Parathyroid adenoma (tissue), 2 donors: ENCODE measurements around the gene PYGB.

Experiments used
- H2AFZ ChIP-seq: fragments of 300-600 bp; sonication (generic); one replicate; pipeline ENCODE4 v1.7.0; 2017; ENCODE audit warnings: antibody characterized with exemption, mild to moderate bottlenecking
- H3K27ac ChIP-seq: fragments of 300-600 bp; sonication (generic); one replicate; pipeline ENCODE4 v1.7.0; 2017
- H3K27me3 ChIP-seq: fragments of 300-600 bp; sonication (generic); one replicate; pipeline ENCODE4 v1.7.0; 2017; ENCODE audit warnings: low read length; ENCODE audit not compliant: control insufficient read depth, insufficient read depth
- H3K36me3 ChIP-seq: fragments of 300-600 bp; sonication (generic); one replicate; pipeline ENCODE4 v1.7.0; 2017; ENCODE audit warnings: low read length; ENCODE audit not compliant: control insufficient read depth, insufficient read depth
- H3K4me1 ChIP-seq: fragments of 300-600 bp; sonication (generic); one replicate; pipeline ENCODE4 v1.7.0; 2017; ENCODE audit warnings: control low read depth
- H3K4me2 ChIP-seq: fragments of 300-600 bp; sonication (generic); one replicate; pipeline ENCODE4 v1.7.0; 2017; ENCODE audit warnings: low read length
- H3K4me3 ChIP-seq: fragments of 300-600 bp; sonication (generic); one replicate; pipeline ENCODE4 v1.7.0; 2017; ENCODE audit warnings: low read depth, low read length
- H3K79me2 ChIP-seq: fragments of 300-600 bp; sonication (generic); one replicate; pipeline ENCODE4 v1.7.0; 2017; ENCODE audit warnings: control low read depth
- H3K9ac ChIP-seq: fragments of 300-600 bp; sonication (generic); one replicate; pipeline ENCODE4 v1.7.0; 2017; ENCODE audit warnings: mild to moderate bottlenecking
- H3K9me3 ChIP-seq: fragments of 300-600 bp; sonication (generic); one replicate; pipeline ENCODE4 v1.7.0; 2017; ENCODE audit warnings: low read length; ENCODE audit not compliant: control insufficient read depth
- CTCF ChIP-seq: fragments of 300-600 bp; sonication (generic); IDR thresholded peaks from one replicate; pipeline ENCODE4 v1.7.0; 2017; ENCODE audit warnings: antibody characterized with exemption, mild to moderate bottlenecking
- donor health status: primary hyperparathyroidism.

Gene PYGB

GRCh38 chr20:25256226-25256859 lies 8.5 kb downstream of the PYGB start:
- Histone ChIP-seq H3K4me3 (no peak overlapping the region), H3K9me3 (no peaks in the 10 kb centered on the region), H3K27me3 (no peaks in the 10 kb centered on the region), H3K9ac (no peak overlapping the region), H3K4me2 (no peak overlapping the region), H2AFZ (no peak overlapping the region), H3K36me3 (no peaks in the 10 kb centered on the region), H3K79me2 (peaks cover 23% of the 10 kb centered on the region), H3K4me1 (peaks cover 3% of the 10 kb centered on the region), H3K27ac (peak overlapping the region; percentile 4)
- TF ChIP-seq CTCF, result no peak

DNA sequence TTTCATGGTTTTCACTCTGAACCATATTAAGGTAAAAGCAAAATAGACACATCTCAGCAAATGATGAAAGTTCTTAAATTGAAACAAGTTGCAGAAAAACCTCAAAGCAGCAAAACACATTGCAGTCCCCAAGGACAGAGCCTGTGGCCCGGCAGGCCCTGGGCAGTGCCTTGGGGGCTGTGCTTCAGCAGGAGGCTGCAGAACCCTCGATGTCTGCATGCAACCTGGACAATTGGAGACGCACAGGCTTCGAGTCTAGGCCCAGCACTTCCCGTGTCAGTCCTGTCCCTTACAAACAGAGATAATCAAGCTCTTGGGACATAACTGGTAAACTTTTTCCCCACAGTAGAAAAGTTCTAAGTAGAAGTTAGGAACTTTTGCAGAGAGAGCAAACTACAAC lies 9.2 kb downstream of the PYGB start:
- Histone ChIP-seq H3K4me2 (no peak overlapping the region), H3K79me2 (peaks cover 19% of the 10 kb centered on the region), H3K4me1 (peaks cover 3% of the 10 kb centered on the region), H3K9ac (no peak overlapping the region), H3K9me3 (no peaks in the 10 kb centered on the region), H3K27ac (no peak overlapping the region), H3K36me3 (no peaks in the 10 kb centered on the region), H2AFZ (no peak overlapping the region), H3K4me3 (no peak overlapping the region), H3K27me3 (no peaks in the 10 kb centered on the region)
- TF ChIP-seq CTCF, result no peak

DNA sequence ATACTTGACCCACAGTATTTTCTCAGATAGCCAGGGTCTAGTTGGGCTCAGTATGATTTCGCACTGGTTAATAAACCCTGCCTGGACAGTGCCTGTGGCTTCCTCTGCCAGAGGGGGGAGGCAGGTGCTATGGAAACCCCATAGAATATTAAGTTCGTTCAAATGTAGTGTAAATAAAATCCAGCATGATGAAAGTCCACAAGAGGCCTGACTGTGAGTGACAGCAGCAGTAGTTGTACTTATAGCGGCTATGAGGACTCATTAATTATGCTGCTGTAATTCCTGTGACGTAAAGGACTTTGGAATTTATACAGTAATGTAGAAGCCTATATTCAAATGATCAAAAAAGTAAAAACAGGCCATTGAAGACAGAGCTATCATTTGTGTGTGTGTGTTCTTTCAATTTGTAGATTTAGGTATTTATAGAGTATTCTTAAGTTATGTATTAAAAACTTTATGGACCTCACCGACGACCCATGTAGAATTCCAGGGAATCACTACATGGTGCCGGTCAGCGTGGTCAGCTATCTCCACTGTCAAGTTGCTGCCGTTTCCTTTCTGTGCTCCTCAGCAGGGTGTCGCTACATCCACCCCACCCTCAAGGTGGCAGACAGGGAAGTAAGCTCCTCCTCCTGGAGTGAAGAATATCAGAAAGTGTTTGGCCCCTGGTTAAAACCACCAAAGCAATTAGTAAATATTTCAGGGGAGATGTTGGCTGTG lies 10.0 kb downstream of the PYGB start:
- Histone ChIP-seq H3K4me1 (peaks cover 3% of the 10 kb centered on the region), H3K27me3 (no peaks in the 10 kb centered on the region)

DNA sequence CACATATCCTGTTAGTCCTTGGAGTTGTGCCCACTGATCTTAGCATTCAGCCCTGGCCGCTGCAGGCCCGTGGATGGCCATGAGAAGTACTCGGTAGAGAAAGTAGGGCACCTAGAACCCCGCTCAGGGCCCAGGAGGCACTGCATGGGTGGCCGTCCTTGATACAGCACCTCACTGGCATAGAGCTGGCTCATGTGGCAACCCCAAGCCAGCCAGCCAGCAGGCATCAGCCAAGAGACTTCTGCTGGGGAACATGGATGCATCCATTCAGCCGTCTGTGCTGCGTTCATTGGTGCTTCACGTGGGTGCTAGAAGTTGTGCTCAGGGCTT lies 10.6 kb downstream of the PYGB start:
- no peak overlapping the region for H3K4me2 ChIP-seq
- no peaks in the 10 kb centered on the region for H3K36me3 ChIP-seq
- H3K9me3 ChIP-seq, result no peaks in the 10 kb centered on the region
- peaks cover 8% of the 10 kb centered on the region for H3K79me2 ChIP-seq
- H2AFZ ChIP-seq, result no peak overlapping the region
- H3K4me3 ChIP-seq, result no peak overlapping the region
- H3K4me1 ChIP-seq, result peaks cover 3% of the 10 kb centered on the region
- H3K9ac ChIP-seq, result no peak overlapping the region
- H3K27me3 ChIP-seq, result no peaks in the 10 kb centered on the region
- no peak for TF ChIP-seq CTCF
- H3K27ac ChIP-seq, result no peak overlapping the region

More for the DNA sequence above, 10.0 kb downstream of the PYGB start:
- H3K9me3 ChIP-seq, result no peaks in the 10 kb centered on the region
- H3K4me2 ChIP-seq, result no peak overlapping the region
- no peak overlapping the region for H3K4me3 ChIP-seq
- H3K27ac ChIP-seq, result no peak overlapping the region
- peaks cover 11% of the 10 kb centered on the region for H3K79me2 ChIP-seq
- H2AFZ ChIP-seq, result no peak overlapping the region
- H3K9ac ChIP-seq, result no peak overlapping the region
- TF ChIP-seq CTCF, result no peak
- no peaks in the 10 kb centered on the region for H3K36me3 ChIP-seq

GRCh38 chr20:25258828-25259227 lies 10.9 kb downstream of the PYGB start:
- H3K27ac ChIP-seq, result no peak overlapping the region
- no peaks in the 10 kb centered on the region for H3K9me3 ChIP-seq
- no peak overlapping the region for H2AFZ ChIP-seq
- no peak for TF ChIP-seq CTCF
- peaks cover 3% of the 10 kb centered on the region for H3K4me1 ChIP-seq
- no peak overlapping the region for H3K9ac ChIP-seq
- H3K4me2 ChIP-seq, result no peak overlapping the region
- no peaks in the 10 kb centered on the region for H3K36me3 ChIP-seq
- no peak overlapping the region for H3K4me3 ChIP-seq
- peaks cover 8% of the 10 kb centered on the region for H3K79me2 ChIP-seq
- H3K27me3 ChIP-seq, result no peaks in the 10 kb centered on the region
